Endothelial cell of umbilical vein (primary cell): Measurements from ENCODE around the gene SV2C.

Experiments
- CTCF ChIP-seq, 2 donors: IDR thresholded peaks; 1 replicate in 1 of 2; 2 replicates in 1 of 2; pipeline ENCODE4 v1.5.1; 2011; ENCODE audit warnings: low read length in 2 of 2, mild to moderate bottlenecking in 2 of 2, moderate library complexity in 2 of 2, control low read depth in 1 of 2, inconsistent platforms in 1 of 2, low read depth in 1 of 2; ENCODE audit not compliant: insufficient read depth in 1 of 2; ENCODE audit errors: extremely low read depth in 1 of 2
- EZH2 ChIP-seq: IDR thresholded peaks from 2 replicates; pipeline ENCODE4 v1.6.1; 2012; ENCODE audit warnings: borderline replicate concordance, low read depth, mild to moderate bottlenecking, moderate library complexity, low read length, inconsistent platforms; ENCODE audit not compliant: severe bottlenecking
- FOS ChIP-seq: IDR thresholded peaks from 2 replicates; pipeline ENCODE4 v1.6.1; 2011; ENCODE audit warnings: mild to moderate bottlenecking, low read length, moderate library complexity, borderline replicate concordance; ENCODE audit not compliant: insufficient read depth
- GATA2 ChIP-seq: IDR thresholded peaks from 2 replicates; pipeline ENCODE4 v1.7.0; 2011; ENCODE audit warnings: low read depth, mild to moderate bottlenecking, moderate library complexity, mixed read lengths, low read length; ENCODE audit not compliant: insufficient read length, insufficient read depth
- MYC ChIP-seq: IDR thresholded peaks from one replicate; pipeline ENCODE4 v1.6.1; 2011; ENCODE audit warnings: mild to moderate bottlenecking, low read depth, low read length
- POLR2A ChIP-seq: IDR thresholded peaks from 2 replicates; pipeline ENCODE4 v1.6.1; 2012; ENCODE audit warnings: low read depth, mild to moderate bottlenecking, control low read depth, low read length
- POLR2AphosphoS5 ChIP-seq: IDR thresholded peaks from 2 replicates; pipeline ENCODE4 v1.6.1; 2012; ENCODE audit warnings: low read depth, mild to moderate bottlenecking, control low read depth, low read length, moderate library complexity; ENCODE audit not compliant: insufficient read depth
- TF ChIP-seq, protein P1 (sequence below): IDR thresholded peaks from 2 replicates; pipeline ENCODE4 v1.6.1; 2011; ENCODE audit not compliant: insufficient read depth, insufficient read length

GRCh38 chr5:76257225-76257833 lies 174.1 kb downstream of the SV2C start:
- no peak for TF ChIP-seq POLR2A
- no peak for TF ChIP-seq CTCF (IDR thresholded peaks at IDR 0.05; ENCODE audit: extremely low read depth in 1 of 2, insufficient read depth in 1 of 2, low read depth in 1 of 2, low read length in 2 of 2)
- TF ChIP-seq MYC: no peak
- TF ChIP-seq EZH2: no peak
- TF ChIP-seq POLR2AphosphoS5: no peak
- no peak for TF ChIP-seq GATA2
- TF ChIP-seq, protein P1, sequence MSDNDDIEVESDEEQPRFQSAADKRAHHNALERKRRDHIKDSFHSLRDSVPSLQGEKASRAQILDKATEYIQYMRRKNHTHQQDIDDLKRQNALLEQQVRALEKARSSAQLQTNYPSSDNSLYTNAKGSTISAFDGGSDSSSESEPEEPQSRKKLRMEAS: no peak
- TF ChIP-seq FOS: no peak
